ENCODE data around the gene ZFPL1.

GRCh38 chr11:65064847-65065240, 19.2 kb upstream of the ZFPL1 start:
- TF ChIP-seq CTCF (conservative IDR thresholded peaks at IDR 0.05) (no peak), ZFX (IDR thresholded peaks at IDR 0.05) (no peak)

Measured in C4-2B (cell line).